Measurements from ENCODE around the gene ELP4.

- TF ChIP-seq CTCF (conservative IDR thresholded peaks at IDR 0.05) (no peak), ZFX (IDR thresholded peaks at IDR 0.05) (no peak)
Observed at GRCh38 chr11:31655483-31655882, 145.9 kb downstream of the ELP4 start.
